ENCODE results near the gene IL1RAPL2.

Gene IL1RAPL2

GRCh38 chrX:105349476-105349875 is 783.5 kb downstream of the IL1RAPL2 start:
- in situ Hi-C loops (cut with HindIII; ENCODE audit: low sequenced_read_pairs), result no loop called here

GRCh38 chrX:105375816-105376215 is 809.8 kb downstream of the IL1RAPL2 start:
- in situ Hi-C loops (cut with HindIII; ENCODE audit: low sequenced_read_pairs), result no loop called here

- in situ Hi-C loops (cut with HindIII; ENCODE audit: low sequenced_read_pairs), result no loop called here
Observed at GRCh38 chrX:105424729-105425128, 858.7 kb downstream of the IL1RAPL2 start.

- in situ Hi-C loops (cut with HindIII; ENCODE audit: low sequenced_read_pairs), result no loop called here
Observed at GRCh38 chrX:105451401-105451800, 885.4 kb downstream of the IL1RAPL2 start.

GRCh38 chrX:105458846-105459245 is 892.8 kb downstream of the IL1RAPL2 start:
- in situ Hi-C loops (cut with HindIII; ENCODE audit: low sequenced_read_pairs), result no loop called here

- in situ Hi-C loops (cut with HindIII; ENCODE audit: low sequenced_read_pairs), result no loop called here
Observed at GRCh38 chrX:105460376-105460775, 894.4 kb downstream of the IL1RAPL2 start.

GRCh38 chrX:105461016-105461415 is 895.0 kb downstream of the IL1RAPL2 start:
- in situ Hi-C loops (cut with HindIII; ENCODE audit: low sequenced_read_pairs), result no loop called here

- in situ Hi-C loops (cut with HindIII; ENCODE audit: low sequenced_read_pairs), result no loop called here
Observed at GRCh38 chrX:105462186-105462585, 896.2 kb downstream of the IL1RAPL2 start.

GRCh38 chrX:105463473-105463872 is 897.5 kb downstream of the IL1RAPL2 start:
- in situ Hi-C loops (cut with HindIII; ENCODE audit: low sequenced_read_pairs), result no loop called here

- in situ Hi-C loops (cut with HindIII; ENCODE audit: low sequenced_read_pairs), result no loop called here
Observed at GRCh38 chrX:105464618-105465017, 898.6 kb downstream of the IL1RAPL2 start.

GRCh38 chrX:105468741-105469140 is 902.7 kb downstream of the IL1RAPL2 start:
- in situ Hi-C loops (cut with HindIII; ENCODE audit: low sequenced_read_pairs), result no loop called here

- in situ Hi-C loops (cut with HindIII; ENCODE audit: low sequenced_read_pairs), result no loop called here
Observed at GRCh38 chrX:105471597-105471996, 905.6 kb downstream of the IL1RAPL2 start.

- in situ Hi-C loops (cut with HindIII; ENCODE audit: low sequenced_read_pairs), result no loop called here
Observed at GRCh38 chrX:105475801-105476200, 909.8 kb downstream of the IL1RAPL2 start.

- in situ Hi-C loops (cut with HindIII; ENCODE audit: low sequenced_read_pairs), result no loop called here
Observed at GRCh38 chrX:105477351-105477750, 911.4 kb downstream of the IL1RAPL2 start.

GRCh38 chrX:105480646-105481310 is 914.8 kb downstream of the IL1RAPL2 start:
- in situ Hi-C loops (cut with HindIII; ENCODE audit: low sequenced_read_pairs), result no loop called here

GRCh38 chrX:105483011-105483410 is 917.0 kb downstream of the IL1RAPL2 start:
- in situ Hi-C loops (cut with HindIII; ENCODE audit: low sequenced_read_pairs), result no loop called here

- in situ Hi-C loops (cut with HindIII; ENCODE audit: low sequenced_read_pairs), result no loop called here
Observed at GRCh38 chrX:105488716-105489115, 922.7 kb downstream of the IL1RAPL2 start.

GRCh38 chrX:105495376-105495775 is 929.4 kb downstream of the IL1RAPL2 start:
- in situ Hi-C loops (cut with HindIII; ENCODE audit: low sequenced_read_pairs), result no loop called here

GRCh38 chrX:105502336-105502735 is 936.3 kb downstream of the IL1RAPL2 start:
- in situ Hi-C loops (cut with HindIII; ENCODE audit: low sequenced_read_pairs), result no loop called here

GRCh38 chrX:105515561-105515960 is 949.6 kb downstream of the IL1RAPL2 start:
- in situ Hi-C loops (cut with HindIII; ENCODE audit: low sequenced_read_pairs), result no loop called here

- in situ Hi-C loops (cut with HindIII; ENCODE audit: low sequenced_read_pairs), result no loop called here
Observed at GRCh38 chrX:105526431-105526830, 960.4 kb downstream of the IL1RAPL2 start.

GRCh38 chrX:105527759-105528158 is 961.8 kb downstream of the IL1RAPL2 start:
- in situ Hi-C loops (cut with HindIII; ENCODE audit: low sequenced_read_pairs), result no loop called here

- in situ Hi-C loops (cut with HindIII; ENCODE audit: low sequenced_read_pairs), result no loop called here
Observed at GRCh38 chrX:105533951-105534350, 968.0 kb downstream of the IL1RAPL2 start.
